Fibroblast of lung (primary cell): Measurements from ENCODE around the gene UBQLN4. TPM values are rescaled to one million over a fixed set of nuclear protein-coding genes. Genes with fewer than 3 reads are reported as not detected.

ENCODE experiments used
- DNase-seq, 2 donors: peaks; one replicate each; pipeline versions ENCODE4 v3.0.0 to v3.0.0-alpha.2; 2010; ENCODE audit warnings: low read depth in 2 of 2
- H2AFZ ChIP-seq: 2 replicates; pipeline ENCODE4 v1.5.1; 2012; ENCODE audit warnings: low read length, control low read depth, inconsistent platforms
- H3K27ac ChIP-seq: 2 replicates; pipeline ENCODE4 v1.5.1; 2011; ENCODE audit warnings: low read length, control low read depth; ENCODE audit not compliant: insufficient read depth
- H3K27me3 ChIP-seq: 2 replicates; pipeline ENCODE4 v1.5.1; 2011; ENCODE audit warnings: mild to moderate bottlenecking, low read length; ENCODE audit not compliant: control insufficient read depth, insufficient read depth
- H3K36me3 ChIP-seq: 2 replicates; pipeline ENCODE4 v1.5.1; 2011; ENCODE audit warnings: low read length; ENCODE audit not compliant: control insufficient read depth, insufficient read depth
- H3K4me1 ChIP-seq: 2 replicates; pipeline ENCODE4 v1.5.1; 2011; ENCODE audit warnings: low read length; ENCODE audit not compliant: control insufficient read depth, insufficient read depth; ENCODE audit errors: extremely low read depth
- H3K4me2 ChIP-seq: 2 replicates; pipeline ENCODE4 v1.5.1; 2011; ENCODE audit warnings: low read length, control low read depth; ENCODE audit not compliant: insufficient read depth; ENCODE audit errors: extremely low read depth
- H3K4me3 ChIP-seq, 4 experiments: fragments of 200-600 bp in 1 of 4; sonication (generic) in 1 of 4; replicated peaks in 1 of 4; 2 replicates each; pipeline ENCODE4 v1.5.1; 2011 to 2016; ENCODE audit warnings: low read length in 4 of 4, low read depth in 3 of 4, mild to moderate bottlenecking in 3 of 4, control low read depth in 2 of 4, inconsistent platforms in 1 of 4, mixed read lengths in 1 of 4; ENCODE audit not compliant: insufficient read depth in 1 of 4; ENCODE audit errors: control extremely low read depth in 1 of 4
- H3K79me2 ChIP-seq: 2 replicates; pipeline ENCODE4 v1.5.1; 2012; ENCODE audit warnings: mild to moderate bottlenecking, low read length, inconsistent platforms; ENCODE audit not compliant: control insufficient read depth, insufficient read depth
- H3K9ac ChIP-seq: 2 replicates; pipeline ENCODE4 v1.5.1; 2011; ENCODE audit warnings: mild to moderate bottlenecking, low read length, control low read depth; ENCODE audit not compliant: insufficient read depth
- H3K9me3 ChIP-seq: 2 replicates; pipeline ENCODE4 v1.5.1; 2012; ENCODE audit warnings: low read depth, low read length; ENCODE audit not compliant: control insufficient read depth, insufficient read depth
- H4K20me1 ChIP-seq: 2 replicates; pipeline ENCODE4 v1.5.1; 2011; ENCODE audit warnings: low read length; ENCODE audit not compliant: control insufficient read depth, insufficient read depth; ENCODE audit errors: extremely low read depth
- CTCF ChIP-seq, 2 donors: IDR thresholded peaks in 1 of 2; conservative IDR thresholded peaks in 1 of 2; 1 replicate in 1 of 2; 2 replicates in 1 of 2; pipeline ENCODE4 v1.5.1; 2011 to 2012; ENCODE audit warnings: low read length in 2 of 2, control low read depth in 1 of 2, inconsistent platforms in 1 of 2, low read depth in 1 of 2, mild to moderate bottlenecking in 1 of 2
- EZH2 ChIP-seq: IDR thresholded peaks from 2 replicates; pipeline ENCODE4 v1.5.1; 2012; ENCODE audit warnings: low read length, control low read depth, mild to moderate bottlenecking; ENCODE audit errors: missing control alignments
- polyA plus RNA-seq, 2 donors: library from polyadenylated mRNA; depleted of rRNA in 1 of 2; stranded (reverse) in 1 of 2; unstranded in 1 of 2; fragments of >200 nt; gene quantifications; 2 replicates each; pipeline ENCODE4 v1.2.1, GENCODE V29; 2011 to 2012; ENCODE audit warnings: missing spikeins in 1 of 2
- total RNA-seq: library from RNA; depleted of rRNA; stranded (reverse); fragments of >200 nt; gene quantifications from 2 replicates; pipeline ENCODE4 v1.2.1, GENCODE V29; 2014

The UBQLN4 gene
- total and polyA plus RNA-seq, 2 donors (not counting 1 experiment from before 2014, with no cell fraction given) = 11.1 to 12.5 TPM

GRCh38 chr1:156070548-156070947 is 16.9 kb upstream of the UBQLN4 start:
- TF ChIP-seq EZH2 = no peak
- TF ChIP-seq CTCF (conservative IDR thresholded peaks at IDR 0.05 in 1 of 2, IDR thresholded peaks at IDR 0.05 in 1 of 2; ENCODE audit: low read depth in 1 of 2, low read length in 2 of 2) = no peak
- DNase-seq = no peak

GRCh38 chr1:156069490-156070455 is 16.2 kb upstream of the UBQLN4 start:
- H3K4me1 ChIP-seq = no peaks in the 10 kb centered on the region
- no peak overlapping the region for H3K4me2 ChIP-seq
- no peak overlapping the region for H3K27ac ChIP-seq
- H3K9me3 ChIP-seq = no peaks in the 10 kb centered on the region
- H3K79me2 ChIP-seq = no peaks in the 10 kb centered on the region
- no peak overlapping the region for H2AFZ ChIP-seq
- H3K27me3 ChIP-seq = no peaks in the 10 kb centered on the region
- TF ChIP-seq CTCF (conservative IDR thresholded peaks at IDR 0.05 in 1 of 2, IDR thresholded peaks at IDR 0.05 in 1 of 2; ENCODE audit: low read depth in 1 of 2, low read length in 2 of 2) = no peak
- TF ChIP-seq EZH2 = no peak
- no peaks in the 10 kb centered on the region for H3K36me3 ChIP-seq
- H3K4me3 ChIP-seq = no peak overlapping the region
- DNase-seq = no peak
- no peaks in the 10 kb centered on the region for H4K20me1 ChIP-seq
- H3K9ac ChIP-seq = no peak overlapping the region

More at GRCh38 chr1:156070548-156070947, 16.9 kb upstream of the UBQLN4 start:
- H3K36me3 ChIP-seq = no peaks in the 10 kb centered on the region
- no peaks in the 10 kb centered on the region for H3K9me3 ChIP-seq
- no peaks in the 10 kb centered on the region for H3K27me3 ChIP-seq
- H3K4me2 ChIP-seq = no peak overlapping the region
- H3K27ac ChIP-seq = no peak overlapping the region
- H3K79me2 ChIP-seq = no peaks in the 10 kb centered on the region
- no peak overlapping the region for H3K4me3 ChIP-seq
- no peaks in the 10 kb centered on the region for H3K4me1 ChIP-seq
- H3K9ac ChIP-seq = no peak overlapping the region
- H2AFZ ChIP-seq = no peak overlapping the region
- no peaks in the 10 kb centered on the region for H4K20me1 ChIP-seq

GRCh38 chr1:156067262-156067661 is 13.7 kb upstream of the UBQLN4 start:
- TF ChIP-seq EZH2 (no peak), CTCF (conservative IDR thresholded peaks at IDR 0.05 in 1 of 2, IDR thresholded peaks at IDR 0.05 in 1 of 2; ENCODE audit: low read depth in 1 of 2, low read length in 2 of 2) (no peak)
- H3K9me3 ChIP-seq = no peaks in the 10 kb centered on the region

More at GRCh38 chr1:156067262-156067661, 13.7 kb upstream of the UBQLN4 start:
- Histone ChIP-seq H4K20me1 (no peaks in the 10 kb centered on the region), H3K27me3 (no peaks in the 10 kb centered on the region), H3K9ac (no peak overlapping the region), H3K27ac (no peak overlapping the region), H3K36me3 (no peaks in the 10 kb centered on the region), H2AFZ (no peak overlapping the region), H3K4me3 (no peak overlapping the region), H3K79me2 (no peaks in the 10 kb centered on the region), H3K4me2 (no peak overlapping the region), H3K4me1 (no peaks in the 10 kb centered on the region)
- DNase-seq = no peak
